Glutamatergic neuron (in vitro differentiated cells): ENCODE measurements around the gene ASCL5. TPM values are rescaled to one million over a fixed set of nuclear protein-coding genes. Genes with fewer than 3 reads are reported as not detected.
A peak's percentile ranks its signal among the peaks of the same experiment; 100 is the strongest.

Source experiments
- DNase-seq: peaks from one replicate; pipeline ENCODE4 v3.0.0; 2022
- H3K27ac Mint-ChIP-seq: one replicate; pipeline ENCODE4 v1.8.0; 2020; ENCODE audit warnings: mild to moderate bottlenecking, mixed read lengths, inconsistent platforms; ENCODE audit not compliant: unreplicated experiment
- H3K27me3 Mint-ChIP-seq: one replicate; pipeline ENCODE4 v1.8.0; 2020; ENCODE audit warnings: mild to moderate bottlenecking, moderate library complexity, mixed read lengths, inconsistent platforms; ENCODE audit not compliant: unreplicated experiment
- H3K36me3 Mint-ChIP-seq: one replicate; pipeline ENCODE4 v1.8.0; 2020; ENCODE audit warnings: mild to moderate bottlenecking, mixed read lengths, inconsistent platforms; ENCODE audit not compliant: unreplicated experiment
- H3K4me1 Mint-ChIP-seq: one replicate; pipeline ENCODE4 v1.8.0; 2020; ENCODE audit warnings: mild to moderate bottlenecking, low read depth, mixed read lengths, inconsistent platforms; ENCODE audit not compliant: unreplicated experiment
- H3K4me3 Mint-ChIP-seq: one replicate; pipeline ENCODE4 v1.8.0; 2020; ENCODE audit warnings: mild to moderate bottlenecking, mixed read lengths, inconsistent platforms; ENCODE audit not compliant: unreplicated experiment
- H3K9me3 Mint-ChIP-seq: one replicate; pipeline ENCODE4 v1.8.0; 2020; ENCODE audit warnings: mild to moderate bottlenecking, moderate library complexity, mixed read lengths, inconsistent platforms; ENCODE audit not compliant: unreplicated experiment
- CTCF ChIP-seq: fragments of 200-600 bp; sonication (generic); IDR thresholded peaks from one replicate; pipeline ENCODE4 v1.5.0; 2021; ENCODE audit not compliant: partially characterized antibody, unreplicated experiment
- total RNA-seq: library from RNA; stranded (reverse); fragmentation: NEBNext Ultra II Directional; extraction: Animal tissue kit (Norgen Biotek cat#: 25700); gene quantifications from one replicate; pipeline ENCODE4 v1.2.1, GENCODE V29; 2021; ENCODE audit not compliant: unreplicated experiment

Gene ASCL5
- total RNA-seq, 1 donor from 2014 or later = not detected

DNA sequence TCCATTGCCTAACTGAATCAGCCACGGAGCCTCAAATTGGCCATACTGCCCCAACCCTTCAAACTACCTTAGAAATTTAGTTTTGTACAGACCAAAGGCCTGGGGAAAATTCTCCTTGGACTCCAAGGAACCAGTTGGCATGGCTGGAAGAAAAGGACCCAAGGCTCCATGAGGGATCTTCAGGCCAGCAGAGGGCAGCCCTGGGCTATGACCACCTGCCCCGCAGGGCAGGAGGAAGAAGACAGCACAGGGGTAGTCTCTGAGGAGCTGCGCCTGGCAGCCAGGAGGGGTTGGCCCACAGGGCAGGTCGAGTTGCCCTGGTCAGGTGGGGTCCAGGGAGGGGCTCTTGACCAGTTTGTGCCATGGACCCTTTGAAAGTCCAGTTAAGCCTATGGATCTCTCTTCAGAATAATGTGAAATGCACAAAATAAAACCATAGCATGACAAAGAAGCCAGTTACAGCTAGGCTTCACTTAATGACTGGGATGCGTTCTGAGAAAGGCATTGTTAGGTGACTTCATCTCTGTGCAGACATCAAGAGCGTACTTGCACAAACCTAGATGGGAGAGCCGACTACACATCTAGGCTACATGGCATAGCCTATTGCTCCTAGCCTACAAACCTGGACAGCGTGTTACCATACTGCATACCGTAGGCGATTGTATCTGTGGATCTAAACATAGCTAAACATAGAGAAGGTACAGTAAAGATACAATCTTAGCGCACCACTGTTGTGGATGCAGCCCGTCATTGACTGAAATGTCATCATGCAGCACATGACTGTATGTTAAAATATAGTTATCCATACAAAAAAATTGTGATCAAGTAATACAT lies 40.9 kb downstream of the ASCL5 start:
- Mint-ChIP-seq H3K4me3 (no peak overlapping the region), H3K36me3 (no peaks in the 10 kb centered on the region), H3K9me3 (peaks cover 3% of the 10 kb centered on the region), H3K27ac (no peak overlapping the region), H3K4me1 (peaks cover 7% of the 10 kb centered on the region), H3K27me3 (no peaks in the 10 kb centered on the region)
- peak; percentile 28 for TF ChIP-seq CTCF
- peak; percentile 45 for DNase-seq

- H3K9me3 Mint-ChIP-seq = peaks cover 3% of the 10 kb centered on the region
- H3K4me3 Mint-ChIP-seq = no peak overlapping the region
- DNase-seq = no peak
- H3K36me3 Mint-ChIP-seq = no peaks in the 10 kb centered on the region
- H3K4me1 Mint-ChIP-seq = peaks cover 5% of the 10 kb centered on the region
- peak overlapping the region; percentile 29 for H3K27ac Mint-ChIP-seq
- TF ChIP-seq CTCF = no peak
- peaks cover 6% of the 10 kb centered on the region for H3K27me3 Mint-ChIP-seq
Observed at GRCh38 chr1:201084295-201084694, 42.7 kb downstream of the ASCL5 start.

GRCh38 chr1:201083741-201084140 lies 43.2 kb downstream of the ASCL5 start:
- Mint-ChIP-seq H3K27ac (no peak overlapping the region), H3K4me1 (peaks cover 5% of the 10 kb centered on the region), H3K4me3 (no peak overlapping the region), H3K36me3 (no peaks in the 10 kb centered on the region), H3K9me3 (peaks cover 3% of the 10 kb centered on the region), H3K27me3 (peaks cover 8% of the 10 kb centered on the region)
- TF ChIP-seq CTCF = no peak
- DNase-seq = no peak

GRCh38 chr1:201080135-201080534 lies 46.8 kb downstream of the ASCL5 start:
- H3K4me1 Mint-ChIP-seq = peaks cover 5% of the 10 kb centered on the region
- no peaks in the 10 kb centered on the region for H3K36me3 Mint-ChIP-seq
- H3K9me3 Mint-ChIP-seq = peaks cover 7% of the 10 kb centered on the region
- H3K27me3 Mint-ChIP-seq = peaks cover 11% of the 10 kb centered on the region
- H3K4me3 Mint-ChIP-seq = no peak overlapping the region
- H3K27ac Mint-ChIP-seq = no peak overlapping the region
- TF ChIP-seq CTCF = no peak
- DNase-seq = no peak

DNA sequence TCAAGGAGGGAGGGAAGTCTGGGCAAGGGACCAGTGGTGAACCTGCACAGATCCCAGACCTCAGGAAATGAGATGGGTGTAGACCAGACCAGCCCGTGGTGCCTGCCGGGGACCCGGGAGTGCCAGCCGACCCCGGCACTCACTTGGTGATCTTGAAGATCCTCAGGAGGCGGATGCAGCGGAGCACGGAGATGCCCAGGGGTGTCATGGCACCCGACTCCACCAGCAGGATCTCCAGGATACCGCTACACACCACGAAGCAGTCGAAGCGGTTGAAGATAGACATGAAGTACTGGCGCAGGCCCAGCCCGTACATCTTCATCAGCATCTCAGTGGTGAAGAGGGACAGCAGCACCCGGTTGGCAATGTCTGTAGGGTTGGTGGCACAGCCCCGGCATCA lies 49.2 kb downstream of the ASCL5 start:
- no peak overlapping the region for H3K4me3 Mint-ChIP-seq
- TF ChIP-seq CTCF = no peak
- peaks cover 13% of the 10 kb centered on the region for H3K27me3 Mint-ChIP-seq
- DNase-seq = no peak
- H3K4me1 Mint-ChIP-seq = peaks cover 4% of the 10 kb centered on the region
- H3K9me3 Mint-ChIP-seq = peaks cover 7% of the 10 kb centered on the region
- no peak overlapping the region for H3K27ac Mint-ChIP-seq
- H3K36me3 Mint-ChIP-seq = no peaks in the 10 kb centered on the region
